RPMI7951 (cell line): ENCODE measurements around the gene PIP5KL1. TPM values are rescaled to one million over a fixed set of nuclear protein-coding genes. Genes with fewer than 3 reads are reported as not detected.
A peak's percentile ranks its signal among the peaks of the same experiment; 100 is the strongest.
"Not testable (repeated sequence)": the region's sequence is repeated elsewhere in the genome, so short reads cannot be mapped to it uniquely, and the experiment has no call there.

Experiments used
- DNase-seq: peaks from one replicate; pipeline ENCODE4 v3.0.0-alpha.2; 2012; ENCODE audit warnings: low read depth
- total RNA-seq: library from RNA; depleted of rRNA; stranded (reverse); fragments of >200 nt; shearing (Covaris generic); gene quantifications from 2 replicates; pipeline ENCODE4 v1.2.3, GENCODE V29; 2014

The PIP5KL1 gene
- total RNA-seq, 1 experiment from 2014 or later: 0.24 TPM

- no peak for DNase-seq
These were observed 37.2 kb downstream of the PIP5KL1 start for GRCh38 chr9:127893392-127893791.

DNA sequence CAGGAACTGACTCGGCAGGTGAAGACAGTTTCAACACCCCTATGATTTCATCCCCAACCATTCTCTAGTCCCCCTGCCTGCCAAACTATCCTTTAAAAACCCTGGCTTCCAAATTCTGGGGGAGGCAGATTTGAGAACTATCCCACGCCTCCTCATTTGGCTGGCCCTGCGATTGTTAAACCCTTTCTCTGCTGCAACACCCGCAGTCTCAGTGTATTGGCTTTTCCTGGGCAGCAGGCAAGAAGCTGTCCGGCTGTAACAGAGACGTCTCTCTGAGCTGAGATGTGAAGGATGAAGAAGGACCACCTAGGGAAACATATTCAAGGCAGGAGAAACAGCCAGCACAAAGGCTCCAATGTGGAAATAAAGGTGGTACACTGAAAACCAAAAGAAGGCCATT lies 37.7 kb downstream of the PIP5KL1 start:
- DNase-seq: no peak

DNA sequence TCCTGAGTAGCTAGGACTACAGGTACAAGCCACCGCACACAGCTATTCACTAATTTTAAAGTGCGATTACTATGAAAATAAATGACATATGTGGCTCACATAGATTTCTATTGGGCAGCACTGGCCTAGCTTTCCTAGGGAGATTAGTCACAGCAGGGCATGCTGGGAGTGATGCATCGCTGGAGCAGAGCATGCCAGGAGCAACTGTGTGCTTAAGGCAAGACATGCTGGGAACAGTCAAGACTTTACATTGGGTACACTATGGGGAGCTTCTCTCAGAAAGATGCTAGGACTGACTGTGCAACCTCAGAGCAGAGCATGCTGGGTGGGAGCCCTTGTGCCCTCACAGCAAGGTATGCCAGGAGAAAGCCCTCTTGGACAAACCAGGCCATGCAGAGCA lies 40.5 kb downstream of the PIP5KL1 start:
- DNase-seq: no peak

- no peak for DNase-seq
These were observed 42.8 kb downstream of the PIP5KL1 start for GRCh38 chr9:127887792-127888191.

- DNase-seq: no peak
These were observed 44.1 kb downstream of the PIP5KL1 start for GRCh38 chr9:127886401-127886972.

- no peak for DNase-seq
These were observed 44.9 kb downstream of the PIP5KL1 start for GRCh38 chr9:127885508-127886281.

GRCh38 chr9:127884976-127885490 lies 45.5 kb downstream of the PIP5KL1 start:
- DNase-seq: no peak

DNA sequence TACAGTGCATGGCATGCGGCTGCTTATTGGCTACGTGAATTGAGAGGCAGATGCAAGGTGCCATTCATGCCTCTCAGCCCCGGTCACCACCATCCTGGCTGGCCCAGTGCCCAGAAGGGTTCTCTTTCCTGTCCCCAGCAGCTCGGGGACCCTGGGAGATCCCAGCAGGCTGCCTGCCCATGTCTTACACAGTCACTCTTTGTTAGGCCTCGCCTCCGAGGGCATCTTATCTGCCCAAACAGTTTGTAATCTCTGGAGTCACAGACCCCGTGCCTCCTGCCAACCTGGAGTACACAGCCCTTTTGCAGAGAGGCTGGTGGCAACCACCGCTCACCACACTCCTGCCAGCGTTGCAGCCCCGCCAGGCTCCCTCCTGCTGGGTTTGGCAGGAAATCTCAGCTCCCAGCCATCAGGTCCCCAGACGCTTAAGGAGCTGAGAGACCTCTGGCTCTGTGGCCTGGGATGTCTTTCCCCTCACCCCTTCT lies 46.1 kb downstream of the PIP5KL1 start:
- DNase-seq: no peak

- no peak for DNase-seq
These were observed 46.6 kb downstream of the PIP5KL1 start for GRCh38 chr9:127883959-127884358.

GRCh38 chr9:127881715-127882114 lies 48.9 kb downstream of the PIP5KL1 start:
- not testable (repeated sequence) for DNase-seq

DNA sequence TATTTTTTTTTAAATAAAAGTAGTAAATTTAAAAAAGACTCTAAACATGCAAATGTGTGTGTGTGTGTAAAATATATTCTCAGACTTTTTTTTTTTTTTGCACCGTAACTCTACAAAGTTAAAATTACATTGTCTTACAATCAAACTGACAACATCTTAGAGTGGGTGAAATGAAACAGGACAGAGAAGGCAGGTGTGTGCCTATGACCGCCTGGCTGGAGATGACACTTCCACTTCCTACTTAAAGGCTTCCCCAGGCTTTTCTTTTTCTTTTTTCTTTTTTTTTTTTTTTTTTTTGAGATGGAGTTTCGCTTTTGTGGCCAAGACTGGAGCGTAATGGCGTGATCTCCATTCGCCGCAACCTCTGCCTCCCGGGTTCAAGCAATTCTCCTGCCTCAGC lies 50.4 kb downstream of the PIP5KL1 start:
- DNase-seq: no peak

- no peak for DNase-seq
These were observed 51.8 kb downstream of the PIP5KL1 start for GRCh38 chr9:127878652-127879390.

DNA sequence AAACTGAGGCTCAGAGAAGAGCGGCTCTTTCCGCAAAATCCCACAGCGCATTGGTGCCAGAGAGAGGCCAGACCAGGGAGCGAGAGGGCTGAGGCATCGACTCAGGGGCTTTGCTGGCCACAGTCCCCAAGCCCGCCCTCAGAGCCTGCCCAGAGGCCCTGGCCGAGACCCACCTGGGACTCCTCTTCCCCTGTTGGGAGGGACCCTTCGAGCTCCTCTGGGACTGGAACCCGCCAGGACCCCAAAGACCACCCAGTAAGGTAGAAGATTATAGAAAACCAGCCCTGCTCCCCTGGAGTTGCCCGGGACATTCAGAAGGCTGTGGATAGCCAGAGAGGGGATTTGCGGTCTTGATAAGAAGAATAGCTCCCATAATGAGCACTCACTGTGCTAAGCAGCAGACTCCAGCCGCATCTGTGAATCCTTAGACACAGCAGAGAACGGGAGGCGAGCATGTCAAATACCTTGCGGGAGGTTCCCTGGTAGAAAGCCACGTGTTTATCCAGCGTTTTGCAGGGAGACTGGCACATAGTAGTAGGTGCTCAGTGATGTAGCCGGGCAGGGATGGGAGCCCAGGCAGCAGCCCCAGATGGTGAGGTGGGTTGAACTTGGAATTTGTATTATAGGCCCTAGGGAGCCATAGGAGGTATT lies 52.5 kb downstream of the PIP5KL1 start:
- no peak for DNase-seq

GRCh38 chr9:127877566-127877998 lies 53.0 kb downstream of the PIP5KL1 start, which contains the start of gene AK1:
Gene AK1, minus strand, starts transcription at chr9:127877675. Its CDS starts 3,058 bp downstream, at chr9:127874617.
- DNase-seq: peak; percentile 66

DNA sequence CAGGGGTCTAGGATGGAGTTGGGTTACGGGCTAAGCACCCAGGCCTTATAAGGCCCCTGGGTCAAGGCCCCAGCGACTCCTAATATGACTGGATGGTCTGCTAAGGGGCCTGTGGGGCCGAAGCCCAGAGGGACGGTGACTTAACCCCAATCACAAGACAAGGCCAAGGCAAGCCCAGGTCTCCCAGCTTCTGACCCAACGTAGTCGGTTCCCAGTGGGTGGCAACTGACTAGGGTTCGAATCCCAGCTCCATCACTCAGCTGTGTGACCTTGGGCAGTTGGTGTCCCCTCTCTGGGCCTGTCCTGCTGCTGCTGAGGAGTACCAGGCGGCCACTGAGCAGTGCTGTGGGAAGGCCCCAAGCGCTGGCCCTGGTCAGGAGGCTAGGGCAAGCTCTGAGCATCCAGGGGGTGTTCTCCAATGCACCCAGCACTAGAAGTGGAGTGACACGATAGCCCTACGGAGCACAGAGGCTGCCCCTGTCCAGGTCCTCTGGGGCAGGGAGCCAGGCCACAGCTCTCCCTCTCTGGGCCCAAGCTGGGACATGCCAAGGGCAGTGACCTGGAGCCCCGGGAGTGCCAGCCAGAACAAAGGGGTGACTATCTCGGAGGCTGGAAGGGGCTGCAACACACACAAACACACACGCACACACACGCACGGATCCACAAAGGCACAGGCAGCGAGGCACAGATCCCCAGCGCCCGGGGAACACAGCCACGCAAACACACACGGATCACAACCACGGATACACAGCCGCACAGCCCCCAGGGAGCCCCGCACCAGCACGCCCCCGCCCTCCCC lies 53.6 kb downstream of the PIP5KL1 start:
- DNase-seq: no peak

- no peak for DNase-seq
These were observed 54.4 kb downstream of the PIP5KL1 start for GRCh38 chr9:127876026-127876763.

GRCh38 chr9:127875306-127875966 lies 55.1 kb downstream of the PIP5KL1 start:
- DNase-seq: no peak

- no peak for DNase-seq
These were observed 56.0 kb downstream of the PIP5KL1 start for GRCh38 chr9:127874301-127875221.

DNA sequence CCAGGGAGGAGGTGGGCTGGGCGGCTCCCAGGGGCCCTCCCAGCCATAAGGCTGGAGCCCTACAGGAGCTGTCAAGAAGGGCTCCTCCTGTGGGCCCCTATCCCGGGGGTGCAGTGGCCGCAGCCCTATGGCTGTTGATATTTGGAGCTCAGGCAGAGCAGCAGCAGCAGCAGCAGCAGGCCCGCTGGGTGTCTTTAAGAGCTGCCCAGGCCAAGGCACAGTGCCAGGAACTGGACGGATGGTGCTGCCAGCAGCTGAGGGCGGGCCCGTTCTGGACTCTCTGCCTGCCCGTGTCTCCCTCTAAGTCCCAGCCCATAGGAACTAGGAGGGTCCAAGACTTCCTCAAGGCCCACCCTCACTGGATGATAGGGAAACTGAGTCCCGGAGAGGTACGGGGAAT lies 56.7 kb downstream of the PIP5KL1 start:
- no peak for DNase-seq
